SU-DHL-6 (cell line): ENCODE data around the gene GRM5.

Source experiments
- EZH2phosphoT487 ChIP-seq: fragments of 200-600 bp; sonication (generic), shearing (Covaris generic); conservative IDR thresholded peaks from 2 replicates; pipeline ENCODE4 v1.6.1; 2018; ENCODE audit warnings: mild to moderate bottlenecking, antibody characterized with exemption, low read length, moderate library complexity, mixed read lengths
- TF ChIP-seq, protein P1 (sequence below): fragments of 200-600 bp; sonication (generic); IDR thresholded peaks from one replicate; pipeline ENCODE4 v1.5.1; 2017; ENCODE audit warnings: antibody characterized with exemption, mild to moderate bottlenecking, low read length, moderate library complexity; ENCODE audit not compliant: insufficient read depth, poor library complexity, severe bottlenecking

GRCh38 chr11:88597387-88597786 lies 468.4 kb downstream of the GRM5 start:
- TF ChIP-seq, protein P1, sequence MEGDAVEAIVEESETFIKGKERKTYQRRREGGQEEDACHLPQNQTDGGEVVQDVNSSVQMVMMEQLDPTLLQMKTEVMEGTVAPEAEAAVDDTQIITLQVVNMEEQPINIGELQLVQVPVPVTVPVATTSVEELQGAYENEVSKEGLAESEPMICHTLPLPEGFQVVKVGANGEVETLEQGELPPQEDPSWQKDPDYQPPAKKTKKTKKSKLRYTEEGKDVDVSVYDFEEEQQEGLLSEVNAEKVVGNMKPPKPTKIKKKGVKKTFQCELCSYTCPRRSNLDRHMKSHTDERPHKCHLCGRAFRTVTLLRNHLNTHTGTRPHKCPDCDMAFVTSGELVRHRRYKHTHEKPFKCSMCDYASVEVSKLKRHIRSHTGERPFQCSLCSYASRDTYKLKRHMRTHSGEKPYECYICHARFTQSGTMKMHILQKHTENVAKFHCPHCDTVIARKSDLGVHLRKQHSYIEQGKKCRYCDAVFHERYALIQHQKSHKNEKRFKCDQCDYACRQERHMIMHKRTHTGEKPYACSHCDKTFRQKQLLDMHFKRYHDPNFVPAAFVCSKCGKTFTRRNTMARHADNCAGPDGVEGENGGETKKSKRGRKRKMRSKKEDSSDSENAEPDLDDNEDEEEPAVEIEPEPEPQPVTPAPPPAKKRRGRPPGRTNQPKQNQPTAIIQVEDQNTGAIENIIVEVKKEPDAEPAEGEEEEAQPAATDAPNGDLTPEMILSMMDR: no peak
- no peak for TF ChIP-seq EZH2phosphoT487
